AG04449 (cell line): ENCODE measurements around the gene SP3.

Source experiments
- CTCF ChIA-PET: fragments of 350-600 bp; formaldehyde crosslinking; extraction: SDS; loops from one replicate; lab custom pipeline; 2021; ENCODE audit warnings: antibody characterized with exemption; lab: Yijun Ruan, JAX
- POLR2A ChIA-PET: fragments of 400-600, 350-600 bp; formaldehyde crosslinking; extraction: SDS; loops from one replicate; lab custom pipeline; 2020; ENCODE audit warnings: antibody characterized with exemption, inconsistent platforms; lab: Yijun Ruan, JAX
- DNase-seq: peaks from one replicate; pipeline ENCODE4 v3.0.0-alpha.2; 2010; ENCODE audit warnings: low read depth, low spot score
- H3K4me3 ChIP-seq: 2 replicates; pipeline ENCODE4 v1.5.1; 2011; ENCODE audit warnings: low read depth, mild to moderate bottlenecking, control low read depth, low read length
- TF ChIP-seq, protein P1 (sequence below): IDR thresholded peaks from one replicate; pipeline ENCODE4 v1.5.1; 2011; ENCODE audit warnings: mild to moderate bottlenecking, moderate library complexity, low read length, control low read depth, inconsistent platforms; ENCODE audit not compliant: insufficient read depth; ENCODE audit errors: missing control alignments

Gene SP3

DNA sequence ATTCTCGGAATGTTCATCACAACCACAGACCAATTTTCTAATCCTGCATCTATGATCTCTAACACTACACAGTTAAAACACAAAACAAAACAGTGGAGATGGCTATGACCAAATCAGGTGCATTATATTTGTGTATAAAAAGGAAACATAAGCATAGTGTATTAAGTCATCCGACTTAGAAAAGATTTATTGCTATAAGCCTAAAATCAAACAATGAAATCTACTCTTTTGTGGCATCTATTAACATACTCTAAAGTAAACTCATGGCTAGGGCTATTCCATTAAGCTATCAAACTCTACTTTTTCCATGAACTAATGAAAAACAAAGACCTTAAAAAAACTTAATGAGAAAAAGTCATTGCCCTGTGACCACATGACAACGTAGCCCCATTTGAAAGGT lies 8.7 kb downstream of the SP3 start:
- TF ChIP-seq, protein P1, sequence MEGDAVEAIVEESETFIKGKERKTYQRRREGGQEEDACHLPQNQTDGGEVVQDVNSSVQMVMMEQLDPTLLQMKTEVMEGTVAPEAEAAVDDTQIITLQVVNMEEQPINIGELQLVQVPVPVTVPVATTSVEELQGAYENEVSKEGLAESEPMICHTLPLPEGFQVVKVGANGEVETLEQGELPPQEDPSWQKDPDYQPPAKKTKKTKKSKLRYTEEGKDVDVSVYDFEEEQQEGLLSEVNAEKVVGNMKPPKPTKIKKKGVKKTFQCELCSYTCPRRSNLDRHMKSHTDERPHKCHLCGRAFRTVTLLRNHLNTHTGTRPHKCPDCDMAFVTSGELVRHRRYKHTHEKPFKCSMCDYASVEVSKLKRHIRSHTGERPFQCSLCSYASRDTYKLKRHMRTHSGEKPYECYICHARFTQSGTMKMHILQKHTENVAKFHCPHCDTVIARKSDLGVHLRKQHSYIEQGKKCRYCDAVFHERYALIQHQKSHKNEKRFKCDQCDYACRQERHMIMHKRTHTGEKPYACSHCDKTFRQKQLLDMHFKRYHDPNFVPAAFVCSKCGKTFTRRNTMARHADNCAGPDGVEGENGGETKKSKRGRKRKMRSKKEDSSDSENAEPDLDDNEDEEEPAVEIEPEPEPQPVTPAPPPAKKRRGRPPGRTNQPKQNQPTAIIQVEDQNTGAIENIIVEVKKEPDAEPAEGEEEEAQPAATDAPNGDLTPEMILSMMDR: no peak
- DNase-seq: no peak
- ChIA-PET CTCF (interaction anchor here (1.1 kb wide), 1 partner anchor 84 kb away, joined by 3 read pairs; no protein-coding TSS in a partner anchor), POLR2A (no interaction called here)
- H3K4me3 ChIP-seq: no peak overlapping the region

DNA sequence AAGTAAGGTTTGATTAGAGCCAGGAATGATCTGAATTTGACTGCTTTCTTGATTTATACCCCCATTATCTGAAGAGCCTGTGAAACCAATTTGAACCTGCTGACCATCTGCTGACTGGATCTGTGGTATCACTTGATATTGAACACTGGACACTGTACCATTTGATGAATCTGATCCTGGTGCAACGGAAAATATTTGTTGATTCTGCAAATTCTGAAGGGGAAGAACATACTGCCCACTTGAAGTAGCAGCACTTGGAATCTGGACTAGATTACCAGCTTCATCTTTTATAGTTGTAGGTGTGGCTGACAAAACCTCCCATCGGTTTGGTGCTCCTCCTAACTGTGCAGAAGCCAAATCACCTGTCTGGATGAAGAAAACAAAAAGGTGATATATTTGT lies 9.3 kb downstream of the SP3 start:
- POLR2A ChIA-PET: no interaction called here
- TF ChIP-seq, protein P1: no peak
- CTCF ChIA-PET: interaction anchor here (1.1 kb wide), 1 partner anchor 85 kb away, joined by 3 read pairs; no protein-coding TSS in a partner anchor
- DNase-seq: no peak
- no peak overlapping the region for H3K4me3 ChIP-seq

DNA sequence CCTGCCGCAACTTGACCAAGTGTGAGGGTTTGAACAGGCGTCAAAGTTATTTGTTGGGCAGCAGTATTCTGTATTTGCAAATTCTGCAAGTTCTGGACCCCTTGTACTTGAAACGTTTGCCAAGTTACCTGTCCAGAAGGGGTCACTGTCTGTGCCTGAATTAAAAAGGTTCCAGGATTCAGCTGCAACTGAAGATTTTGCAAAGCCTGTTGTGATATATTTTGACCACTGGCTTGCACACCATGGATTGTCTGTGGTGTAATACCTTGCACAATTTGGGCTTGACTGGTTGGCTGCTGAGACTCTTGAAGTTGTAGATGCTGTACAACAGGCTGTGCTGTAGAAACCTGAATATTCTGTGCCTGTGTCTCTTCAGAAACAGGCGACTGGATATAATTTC lies 10.2 kb downstream of the SP3 start:
- no peak overlapping the region for H3K4me3 ChIP-seq
- TF ChIP-seq, protein P1: no peak
- no peak for DNase-seq
- ChIA-PET CTCF (interaction anchor here (1.1 kb wide), 1 partner anchor 85 kb away, joined by 3 read pairs; no protein-coding TSS in a partner anchor), POLR2A (no interaction called here)

DNA sequence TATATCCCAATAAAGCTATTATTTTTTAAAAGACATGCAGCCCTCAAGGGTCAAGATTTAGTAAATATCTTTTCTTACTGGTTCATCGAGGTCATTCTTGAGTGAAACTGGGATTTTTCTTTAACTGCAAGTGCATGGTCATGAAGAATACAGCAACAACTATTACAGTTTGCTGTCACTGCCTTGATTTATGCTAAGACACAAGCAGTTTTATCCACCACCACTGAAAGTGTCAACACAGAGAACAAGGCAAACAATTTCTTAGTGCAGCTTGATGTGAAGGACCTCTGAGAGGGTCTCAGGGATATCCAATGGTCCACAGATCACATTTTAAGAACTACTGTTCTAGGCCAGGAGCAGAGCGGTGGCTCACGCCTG lies 12.1 kb downstream of the SP3 start:
- no peak for DNase-seq
- TF ChIP-seq, protein P1: no peak
- CTCF ChIA-PET: interaction anchor here (1.5 kb wide), 1 partner anchor 10 kb away, joined by 4 read pairs; no protein-coding TSS in a partner anchor
- POLR2A ChIA-PET: no interaction called here
- no peak overlapping the region for H3K4me3 ChIP-seq

DNA sequence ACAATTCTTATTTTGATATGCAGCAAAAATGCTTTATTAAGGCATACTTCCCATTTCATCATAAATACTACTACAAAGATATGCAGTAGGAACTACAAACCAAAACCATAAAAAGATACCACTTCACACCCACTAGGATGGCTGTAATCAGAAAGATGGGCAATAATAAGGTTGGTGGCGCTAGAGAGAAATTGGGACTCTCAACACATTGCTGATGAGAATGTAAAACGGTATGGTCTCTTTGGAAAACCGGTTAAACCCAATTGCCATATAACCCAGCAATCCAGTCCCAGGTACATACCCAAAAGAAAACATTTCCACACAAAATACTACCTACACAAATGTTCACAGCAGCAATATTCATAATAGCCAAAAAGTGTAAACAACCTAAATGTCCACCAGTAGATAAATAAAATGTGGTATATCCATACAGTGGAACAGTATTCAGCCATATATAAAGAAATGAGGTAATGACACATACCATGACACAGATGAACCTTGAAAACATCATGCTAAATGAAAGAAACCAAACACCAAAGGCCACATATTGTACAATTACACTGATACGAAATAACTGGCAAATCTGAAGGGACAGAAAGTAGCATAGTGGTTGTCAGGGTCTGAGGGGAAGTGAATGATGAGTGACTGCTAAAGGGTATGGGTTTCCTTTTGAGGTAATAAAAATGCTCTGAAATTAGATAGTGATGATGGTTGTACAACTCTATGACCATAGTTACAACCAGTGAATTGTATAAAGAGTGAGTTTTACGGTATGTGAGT lies 12.7 kb downstream of the SP3 start:
- CTCF ChIA-PET: interaction anchor here (1.5 kb wide), 1 partner anchor 10 kb away, joined by 4 read pairs; no protein-coding TSS in a partner anchor
- TF ChIP-seq, protein P1: no peak
- POLR2A ChIA-PET: no interaction called here
- DNase-seq: no peak
- no peak overlapping the region for H3K4me3 ChIP-seq

DNA sequence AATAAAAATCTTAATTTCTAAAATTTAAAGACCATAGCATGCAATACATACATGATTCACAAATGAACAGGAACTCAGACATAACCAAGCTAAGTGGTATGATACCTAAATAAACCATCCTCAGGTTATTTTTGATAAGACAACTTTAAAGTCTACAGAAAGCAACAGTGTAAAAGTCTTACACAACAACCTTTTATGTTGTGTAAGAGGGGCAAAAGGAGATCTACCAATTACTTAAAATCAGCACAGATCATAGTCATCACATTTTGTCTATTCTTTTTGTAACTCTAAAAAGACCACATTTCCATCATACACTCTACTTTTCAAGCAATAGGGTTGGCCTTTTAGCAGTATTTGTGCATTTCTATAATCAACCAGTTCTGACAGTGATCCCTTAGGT lies 16.3 kb downstream of the SP3 start:
- ChIA-PET POLR2A (no interaction called here), CTCF (no interaction called here)
- no peak for DNase-seq
- no peak overlapping the region for H3K4me3 ChIP-seq
- TF ChIP-seq, protein P1: no peak
